ENCODE measurements around the gene CENPF.

DNA sequence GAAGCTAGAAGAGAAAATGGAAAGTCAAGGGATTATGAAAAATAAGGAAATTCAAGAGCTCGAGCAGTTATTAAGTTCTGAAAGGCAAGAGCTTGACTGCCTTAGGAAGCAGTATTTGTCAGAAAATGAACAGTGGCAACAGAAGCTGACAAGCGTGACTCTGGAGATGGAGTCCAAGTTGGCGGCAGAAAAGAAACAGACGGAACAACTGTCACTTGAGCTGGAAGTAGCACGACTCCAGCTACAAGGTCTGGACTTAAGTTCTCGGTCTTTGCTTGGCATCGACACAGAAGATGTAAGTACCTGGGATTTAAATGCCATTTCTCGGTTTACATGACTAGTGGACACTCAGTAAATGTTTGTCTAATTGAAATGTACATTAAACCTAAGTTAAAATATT, 40.0 kb downstream of the CENPF start:
- TF ChIP-seq CTCF (IDR thresholded peaks at IDR 0.05; ENCODE audit: borderline replicate concordance, extremely low read depth, low read length, poor library complexity, severe bottlenecking) (no peak), EZH2 (IDR thresholded peaks at IDR 0.05; ENCODE audit: borderline replicate concordance, low read depth, low read length, severe bottlenecking) (no peak)
